GM12891 (cell line): Measurements from ENCODE around the gene PRDM16.
"Not testable (repeated sequence)": the region's sequence is repeated elsewhere in the genome, so short reads cannot be mapped to it uniquely, and the experiment has no call there.

ENCODE experiments used
- DNase-seq: peaks from one replicate; pipeline ENCODE4 v3.0.0; 2011; ENCODE audit warnings: low spot score; ENCODE audit not compliant: insufficient read length
- FAIRE-seq: peaks from 2 replicates; lab custom pipeline; 2011; peaks lifted over from hg19 to GRCh38; lab: Jason Lieb, UNC
- PAX5 ChIP-seq: IDR thresholded peaks from 2 replicates; pipeline ENCODE4 v1.6.1; 2011; ENCODE audit warnings: low read length, moderate library complexity, mild to moderate bottlenecking; ENCODE audit not compliant: insufficient read depth, severe bottlenecking
- POLR2A ChIP-seq: IDR thresholded peaks from 2 replicates; pipeline ENCODE4 v1.6.1; 2011; ENCODE audit warnings: low read depth, low read length, control low read depth
- POLR2AphosphoS5 ChIP-seq: IDR thresholded peaks from 2 replicates; pipeline ENCODE4 v1.6.1; 2011; ENCODE audit warnings: low read depth, low read length, control low read depth
- POU2F2 ChIP-seq: IDR thresholded peaks from 2 replicates; pipeline ENCODE4 v1.6.1; 2011; ENCODE audit warnings: low read depth, mild to moderate bottlenecking, control low read depth, low read length, moderate library complexity
- SPI1 ChIP-seq: IDR thresholded peaks from 2 replicates; pipeline ENCODE4 v1.6.1; 2011; ENCODE audit warnings: low read depth, low read length, control low read depth
- TAF1 ChIP-seq: IDR thresholded peaks from 2 replicates; pipeline ENCODE4 v1.6.1; 2011; ENCODE audit warnings: low read depth, low read length, control low read depth

Gene PRDM16

DNA sequence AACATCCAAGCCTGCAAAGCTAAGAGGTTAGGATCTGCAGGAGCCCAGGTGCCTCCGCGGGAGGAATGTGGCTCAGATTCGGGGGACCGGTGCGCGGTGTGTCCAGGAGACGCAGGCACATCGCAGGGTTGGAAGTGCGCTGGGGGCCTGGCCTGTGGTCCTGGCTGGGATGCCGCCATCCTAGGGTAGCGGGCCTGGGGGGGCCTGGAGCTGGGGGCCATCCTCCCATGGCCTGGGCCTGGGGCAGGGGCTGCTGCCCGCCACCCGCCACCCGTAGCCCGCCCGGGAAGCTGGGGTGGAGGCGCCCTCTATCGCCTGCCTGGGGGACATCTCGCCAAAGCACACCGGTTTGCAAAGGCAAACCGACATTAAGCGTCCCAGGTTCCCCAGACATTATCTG, 214.8 kb downstream of the PRDM16 start:
- FAIRE-seq = no peak
- DNase-seq = peak; percentile 60
- TF ChIP-seq POLR2A = no peak
- TF ChIP-seq PAX5 = no peak

DNA sequence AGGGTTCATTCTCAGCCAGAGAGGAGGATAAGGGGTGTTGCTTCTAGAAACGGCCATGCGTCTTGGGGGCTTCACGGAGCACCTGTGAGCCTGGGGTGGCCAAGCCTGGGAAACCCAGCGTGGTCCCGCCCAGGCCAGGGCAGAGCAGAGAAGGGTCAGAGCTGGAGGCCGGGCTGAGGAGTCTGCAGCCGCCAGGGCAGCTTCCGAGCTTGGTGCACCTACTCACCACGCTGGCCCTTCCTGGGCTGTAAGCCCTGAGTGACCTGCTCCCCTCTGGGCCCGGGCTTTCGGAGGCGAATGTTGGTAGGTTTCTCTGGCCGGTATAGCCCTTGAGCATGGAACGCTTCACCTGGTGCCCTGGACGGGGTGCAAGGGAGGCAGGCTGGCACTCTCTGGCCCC, 215.7 kb downstream of the PRDM16 start:
- DNase-seq (no peak), FAIRE-seq (no peak)
- TF ChIP-seq POLR2A (no peak), POU2F2 (no peak), PAX5 (no peak), POLR2AphosphoS5 (no peak), SPI1 (no peak), TAF1 (no peak)

DNA sequence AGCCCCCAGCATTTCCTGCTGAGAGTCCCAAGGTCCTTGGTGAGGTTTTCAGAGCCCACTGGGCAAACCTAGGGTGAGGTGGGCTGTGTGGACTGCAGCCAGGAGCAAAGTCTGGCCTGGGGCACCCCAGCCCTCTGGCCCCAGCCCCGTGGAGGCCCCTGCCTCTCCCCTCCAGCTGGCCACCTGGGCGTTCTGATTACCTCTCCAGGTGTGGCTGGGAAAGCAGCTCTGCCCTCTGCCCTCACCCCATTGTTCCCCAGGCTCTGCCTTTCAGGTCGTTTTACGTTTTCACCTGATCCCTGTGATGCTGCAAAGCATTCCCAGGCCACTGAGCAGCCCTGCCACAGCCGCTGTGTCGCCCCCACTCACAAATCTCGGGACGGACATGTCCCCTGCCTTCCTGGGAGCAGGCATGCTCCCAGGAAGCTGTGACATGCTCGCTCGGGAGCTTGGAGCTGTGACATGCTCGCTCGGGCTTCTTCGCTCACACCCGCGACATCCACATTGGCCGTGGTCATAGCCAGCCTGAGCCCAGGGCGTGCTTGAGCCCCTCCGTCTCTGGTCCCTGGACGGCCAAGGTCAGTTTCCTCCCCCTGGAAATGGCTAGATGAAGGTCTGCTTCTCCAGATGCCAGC, 216.2 kb downstream of the PRDM16 start:
- FAIRE-seq (no peak), DNase-seq (no peak)
- no peak for TF ChIP-seq POLR2AphosphoS5
- TF ChIP-seq SPI1 = no peak
- TF ChIP-seq POU2F2 = no peak
- no peak for TF ChIP-seq TAF1
- TF ChIP-seq POLR2A = no peak
- TF ChIP-seq PAX5 = no peak

DNA sequence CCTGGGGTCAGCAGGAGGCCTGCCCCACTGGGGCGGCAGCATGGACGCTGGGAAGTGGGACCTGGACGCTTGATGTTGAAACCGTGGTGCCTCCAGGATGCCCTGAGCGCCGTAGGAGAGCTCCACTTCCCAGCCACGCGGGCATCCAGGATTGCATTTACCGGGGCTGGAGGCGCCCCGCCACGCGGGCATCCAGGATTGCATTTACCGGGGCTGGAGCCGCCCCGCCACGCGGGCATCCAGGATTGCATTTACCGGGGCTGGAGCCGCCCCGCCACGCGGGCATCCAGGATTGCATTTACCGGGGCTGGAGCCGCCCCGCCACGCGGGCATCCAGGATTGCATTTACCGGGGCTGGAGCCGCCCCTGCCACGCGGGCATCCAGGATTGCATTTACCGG, 218.1 kb downstream of the PRDM16 start:
- not testable (repeated sequence) for FAIRE-seq, DNase-seq

DNA sequence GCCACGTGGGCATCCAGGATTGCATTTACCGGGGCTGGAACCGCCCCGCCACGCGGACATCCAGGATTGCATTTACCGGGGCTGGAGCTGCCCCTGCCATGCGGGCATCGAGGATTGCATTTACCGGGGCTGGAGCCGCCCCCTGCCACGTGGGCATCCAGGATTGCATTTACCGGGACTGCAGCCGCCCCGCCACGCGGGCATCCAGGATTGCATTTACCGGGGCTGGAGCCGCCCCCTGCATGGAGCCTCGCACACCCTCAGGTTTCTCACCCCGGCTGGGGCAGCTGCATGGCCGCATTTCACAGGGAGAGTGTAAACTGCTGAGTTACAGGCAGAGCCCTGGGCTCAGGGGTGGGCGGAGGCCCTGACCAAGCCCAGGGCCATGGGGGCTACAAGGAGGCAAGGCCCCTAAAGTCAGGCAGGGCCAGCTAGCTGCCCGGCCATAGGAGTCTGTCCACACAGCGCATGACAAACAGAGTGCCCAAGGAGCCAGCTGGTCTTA, 218.7 kb downstream of the PRDM16 start:
- DNase-seq (no peak), FAIRE-seq (no peak)
- TF ChIP-seq SPI1 = no peak
- TF ChIP-seq POLR2A = no peak
- TF ChIP-seq POU2F2 = no peak
- TF ChIP-seq POLR2AphosphoS5 = no peak
- TF ChIP-seq TAF1 = no peak
- TF ChIP-seq PAX5 = no peak

DNA sequence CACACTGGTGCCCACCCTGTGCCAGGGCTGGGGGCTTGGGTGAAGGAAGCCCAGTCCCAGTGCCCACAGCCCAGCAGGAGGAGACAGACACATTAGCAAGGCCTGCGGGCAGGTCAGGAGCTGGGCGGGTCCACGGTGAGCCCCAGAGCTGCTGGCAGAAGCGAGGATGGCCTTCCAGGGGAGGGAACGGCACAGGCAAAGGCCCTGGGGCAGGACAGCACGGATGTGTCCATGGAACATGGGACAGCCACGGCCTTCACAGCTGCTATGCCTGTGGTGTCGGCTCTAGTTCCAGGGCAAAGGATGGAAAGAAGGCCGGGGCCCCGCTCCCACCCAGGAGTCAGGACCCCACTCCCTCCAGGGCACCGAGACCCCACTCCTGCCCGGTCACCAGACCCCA, 220.5 kb downstream of the PRDM16 start:
- DNase-seq = no peak
- no peak for FAIRE-seq
- TF ChIP-seq SPI1 (no peak), TAF1 (no peak), POLR2AphosphoS5 (no peak), POU2F2 (no peak)

DNA sequence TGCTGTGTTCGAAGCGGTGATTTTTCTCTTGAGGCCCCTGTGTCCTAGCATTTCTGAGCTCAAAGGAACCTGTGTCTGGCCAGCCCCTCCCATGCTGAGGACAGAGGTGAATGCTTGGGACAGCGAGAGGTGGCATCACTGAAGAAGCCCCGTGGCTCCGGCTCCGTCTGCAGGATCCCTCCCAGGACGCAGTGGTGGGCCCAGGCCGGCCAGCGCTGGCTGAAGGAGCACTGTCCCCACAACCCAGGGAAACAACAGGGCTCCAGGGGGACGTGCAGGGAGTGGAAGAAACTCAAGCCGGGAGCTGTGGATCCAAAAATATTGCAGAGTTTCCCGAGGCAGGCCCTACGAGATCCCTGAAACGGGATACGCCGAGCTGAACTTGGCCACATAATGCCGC, 221.4 kb downstream of the PRDM16 start:
- TF ChIP-seq POLR2A (no peak), TAF1 (no peak), POU2F2 (no peak), SPI1 (no peak), POLR2AphosphoS5 (no peak), PAX5 (no peak)
- FAIRE-seq (no peak), DNase-seq (no peak)

DNA sequence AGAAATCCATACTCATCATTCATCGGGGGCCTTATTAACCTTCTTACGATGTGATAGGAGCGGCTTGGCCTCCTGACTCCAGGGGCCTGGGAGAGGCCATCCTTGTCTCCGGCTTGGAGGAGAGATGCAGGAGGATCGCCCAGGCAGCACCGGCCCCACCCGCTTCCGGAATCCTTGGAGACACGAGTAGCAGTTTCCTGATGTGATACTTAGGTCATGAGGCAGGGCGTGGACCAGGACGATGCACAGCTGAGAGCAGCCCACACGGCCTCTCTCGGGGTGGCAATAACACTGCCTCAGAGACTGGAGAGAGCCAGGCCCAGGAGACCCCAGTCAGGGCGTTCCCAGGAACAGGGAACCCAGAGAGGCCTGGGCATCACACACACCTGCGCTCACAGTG, 221.9 kb downstream of the PRDM16 start:
- FAIRE-seq (no peak), DNase-seq (no peak)
- no peak for TF ChIP-seq TAF1
- TF ChIP-seq POLR2AphosphoS5 = no peak
- TF ChIP-seq PAX5 = no peak
- TF ChIP-seq POLR2A = no peak
- TF ChIP-seq SPI1 = no peak
- no peak for TF ChIP-seq POU2F2

DNA sequence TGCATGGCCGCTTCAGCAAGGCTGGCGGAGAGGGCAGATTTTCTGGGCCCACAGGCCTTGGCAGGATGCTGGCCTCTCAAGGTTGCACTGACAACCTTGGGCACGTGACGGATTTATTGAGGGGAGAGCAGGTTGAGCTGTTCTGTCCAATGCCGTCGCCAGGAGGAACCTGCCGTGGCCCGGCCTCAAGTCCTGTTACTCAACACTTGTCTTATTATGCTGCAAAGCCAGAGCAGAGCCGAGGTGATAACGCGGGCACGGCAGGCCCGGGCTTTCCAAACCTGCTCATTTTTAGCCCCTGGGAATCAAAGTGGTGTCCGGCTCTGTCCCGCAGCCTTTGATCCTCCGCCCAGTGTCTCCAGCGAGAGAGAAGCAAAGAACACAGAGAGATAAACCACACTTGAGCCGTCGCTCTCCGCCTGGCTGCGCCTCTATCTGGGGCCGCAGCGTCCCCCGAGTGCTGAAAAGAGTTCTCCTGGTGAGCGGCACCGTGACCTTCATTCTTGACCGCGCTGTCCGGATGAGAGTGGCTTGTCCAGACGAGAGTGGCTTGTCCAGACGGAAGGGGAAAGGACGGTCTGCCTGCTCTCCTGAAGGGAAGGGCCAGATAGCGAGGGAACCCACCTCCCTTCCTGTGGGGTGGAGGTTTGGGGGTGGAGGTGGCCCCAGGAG, 223.2 kb downstream of the PRDM16 start:
- FAIRE-seq (no peak), DNase-seq (no peak)
- TF ChIP-seq POU2F2 = no peak
- no peak for TF ChIP-seq TAF1
- no peak for TF ChIP-seq SPI1
- no peak for TF ChIP-seq POLR2A
- TF ChIP-seq PAX5 = no peak
- TF ChIP-seq POLR2AphosphoS5 = no peak

DNA sequence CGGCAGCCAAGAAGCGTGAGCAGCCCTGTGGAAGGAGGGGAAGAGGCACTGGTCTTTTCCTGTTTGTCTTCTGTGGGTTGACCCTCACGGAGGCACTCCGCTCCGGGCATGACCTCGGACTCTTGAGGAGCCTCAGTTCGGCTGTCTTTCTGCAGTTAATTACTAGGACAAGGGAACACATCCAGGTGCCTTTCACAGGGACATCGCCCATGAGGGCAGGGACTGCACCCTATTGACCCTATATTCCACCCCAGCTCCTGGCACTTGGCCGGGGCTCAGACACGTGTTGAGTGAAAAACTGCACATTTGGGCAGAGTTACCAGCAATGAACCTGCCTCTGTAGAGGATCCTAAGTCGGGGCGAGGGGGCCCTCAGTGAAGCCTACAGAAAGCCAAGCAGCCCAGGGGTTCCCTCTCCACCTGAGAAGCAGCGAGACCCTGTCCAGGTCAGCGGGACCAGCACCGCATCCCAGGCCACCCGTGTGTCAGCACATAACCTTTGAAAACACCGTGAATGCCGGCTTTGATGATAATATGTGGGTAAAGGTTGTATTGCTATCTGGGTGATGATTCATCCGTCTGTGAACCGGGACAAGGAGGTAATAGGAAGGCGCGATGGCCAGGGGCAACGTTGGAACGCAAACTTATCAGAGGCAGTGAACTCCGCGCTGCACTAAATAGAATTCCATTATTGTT, 224.0 kb downstream of the PRDM16 start:
- no peak for FAIRE-seq
- TF ChIP-seq PAX5 = no peak

More for the DNA sequence above, 224.0 kb downstream of the PRDM16 start:
- DNase-seq = no peak
